Activated CD8-positive, alpha-beta T cell treated with anti-CD3 and anti-CD28 coated beads for 36 hours (primary cell): Measurements from ENCODE around the gene CAPN10. TPM values are rescaled to one million over a fixed set of nuclear protein-coding genes. Genes with fewer than 3 reads are reported as not detected.
A peak's percentile ranks its signal among the peaks of the same experiment; 100 is the strongest.

Experiments used
- ATAC-seq: fragments of 200-7000 bp; cut with Tn5 transposase; one replicate; pipeline ENCODE4 v1.10.0; 2021; ENCODE audit warnings: mild to moderate bottlenecking, moderate library complexity
- CTCF ChIA-PET: fragments of 350-600 bp; sonication (Branson Sonifier 250); formaldehyde crosslinking; loops from one replicate; lab custom pipeline; 2021; ENCODE audit warnings: antibody characterized with exemption; lab: Charles Lee
- POLR2A ChIA-PET: fragments of 350-600 bp; sonication (Branson Sonifier 250); formaldehyde crosslinking; loops from one replicate; lab custom pipeline; 2021; ENCODE audit warnings: antibody characterized with exemption; lab: Charles Lee
- DNase-seq: peaks from one replicate; pipeline ENCODE4 v3.0.0-alpha.2; 2020
- H3K27ac Mint-ChIP-seq: one replicate; pipeline ENCODE4 v1.8.0; 2021; ENCODE audit warnings: mild to moderate bottlenecking, mixed read lengths
- H3K27me3 Mint-ChIP-seq: one replicate; pipeline ENCODE4 v1.8.0; 2021; ENCODE audit warnings: mixed read lengths
- H3K36me3 Mint-ChIP-seq: one replicate; pipeline ENCODE4 v1.8.0; 2021; ENCODE audit warnings: low read depth, mixed read lengths
- H3K4me1 Mint-ChIP-seq: one replicate; pipeline ENCODE4 v1.8.0; 2021; ENCODE audit warnings: low read depth, mixed read lengths
- H3K4me3 Mint-ChIP-seq: one replicate; pipeline ENCODE4 v1.8.0; 2021; ENCODE audit warnings: mild to moderate bottlenecking, moderate library complexity, mixed read lengths
- H3K9me3 Mint-ChIP-seq: one replicate; pipeline ENCODE4 v1.8.0; 2021; ENCODE audit warnings: mixed read lengths
- CTCF ChIP-seq: fragments of 200-600 bp; IDR thresholded peaks from one replicate; pipeline ENCODE4 v1.8.0; 2022; ENCODE audit warnings: antibody characterized with exemption, mild to moderate bottlenecking
- intact Hi-C: fragments of 100-400 bp; cut with micrococcal nuclease; formaldehyde crosslinking; loops from one replicate; pipeline ENCODE4 v1.10.0; 2022
- total RNA-seq, 2 experiments: library from RNA; stranded (reverse); gene quantifications; one replicate each; pipeline ENCODE4 v1.2.3, GENCODE V29; 2021

Gene CAPN10
- total RNA-seq, 2 experiments from 2014 or later: 26.8 to 29.1 TPM

DNA sequence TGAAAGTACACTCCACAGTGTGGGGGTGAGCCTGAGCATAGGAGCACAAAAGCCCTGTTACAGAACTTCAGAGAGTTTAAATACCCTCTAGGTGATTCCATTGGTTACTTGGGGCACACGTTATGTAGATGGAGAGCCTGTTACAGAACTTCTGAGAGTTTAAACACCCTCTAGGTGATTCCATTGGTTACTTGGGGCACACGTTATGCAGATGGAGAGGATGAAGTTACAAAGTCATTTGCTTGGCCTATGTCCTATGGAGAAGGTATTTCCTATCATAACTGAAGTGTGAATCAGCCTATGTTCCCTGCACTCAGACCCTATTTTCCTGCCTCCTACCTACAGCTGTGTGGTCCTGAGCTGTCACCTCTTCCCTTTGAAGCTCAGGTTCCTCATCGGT, 3.8 kb upstream of the CAPN10 start:
- Mint-ChIP-seq H3K4me1 (peaks cover 43% of the 10 kb centered on the region), H3K27me3 (no peaks in the 10 kb centered on the region), H3K36me3 (peaks cover 19% of the 10 kb centered on the region), H3K9me3 (no peaks in the 10 kb centered on the region), H3K27ac (no peak overlapping the region), H3K4me3 (no peak overlapping the region)
- ATAC-seq (no peak), DNase-seq (no peak)
- intact Hi-C loops: no loop called here
- ChIA-PET POLR2A (interaction anchor here (8.2 kb wide), 1 partner anchor 19 kb away, joined by 118 read pairs; the partner anchor contains the start of genes ANKMY1, DUSP28 and RNPEPL1), CTCF (interaction anchor here (5.3 kb wide), 1 partner anchor 17 kb away, joined by 50 read pairs; no protein-coding TSS in a partner anchor)
- no peak for TF ChIP-seq CTCF

- H3K27me3 Mint-ChIP-seq: no peaks in the 10 kb centered on the region
- no peak overlapping the region for H3K4me3 Mint-ChIP-seq
- ChIA-PET POLR2A (interaction anchor here (8.2 kb wide), 1 partner anchor 20 kb away, joined by 118 read pairs; the partner anchor contains the start of genes ANKMY1, DUSP28 and RNPEPL1), CTCF (interaction anchor here (5.3 kb wide), 1 partner anchor 18 kb away, joined by 50 read pairs; no protein-coding TSS in a partner anchor)
- no peaks in the 10 kb centered on the region for H3K9me3 Mint-ChIP-seq
- peaks cover 51% of the 10 kb centered on the region for H3K4me1 Mint-ChIP-seq
- intact Hi-C loops: no loop called here
- H3K36me3 Mint-ChIP-seq: peaks cover 19% of the 10 kb centered on the region
- DNase-seq: no peak
- no peak overlapping the region for H3K27ac Mint-ChIP-seq
- TF ChIP-seq CTCF: no peak
- no peak for ATAC-seq
Observed at GRCh38 chr2:240583774-240584173, 2.8 kb upstream of the CAPN10 start.

DNA sequence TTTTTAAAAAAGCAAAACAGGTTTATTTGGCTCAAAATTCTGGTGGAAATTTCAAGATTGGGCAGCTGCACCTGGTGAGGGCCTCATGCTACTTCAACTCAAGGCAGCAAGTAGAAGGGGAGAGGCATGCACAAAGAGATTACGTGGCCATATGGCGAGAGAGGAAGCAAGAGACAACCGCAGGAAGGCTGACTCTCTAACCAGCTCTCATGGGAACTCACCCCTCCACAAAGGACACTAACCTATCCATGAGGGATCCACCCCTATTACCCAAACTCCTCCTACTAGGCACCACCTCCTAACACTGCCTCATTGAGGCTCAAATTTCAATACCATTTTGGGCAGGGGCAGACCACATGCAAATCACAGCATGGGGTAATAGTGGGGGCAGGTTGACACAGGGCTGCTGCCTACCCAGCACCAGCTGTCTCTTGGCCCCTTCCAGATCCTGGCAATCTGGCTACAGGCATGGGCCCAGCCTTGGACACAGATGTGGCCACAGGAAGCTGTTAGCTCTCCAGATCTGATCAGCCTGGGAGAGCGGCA, 2.0 kb upstream of the CAPN10 start:
- no peak for ATAC-seq
- intact Hi-C loops: no loop called here
- DNase-seq: peak; percentile 17
- Mint-ChIP-seq H3K27ac (peak overlapping the region; percentile 60), H3K4me1 (peaks cover 47% of the 10 kb centered on the region), H3K27me3 (no peaks in the 10 kb centered on the region), H3K36me3 (peaks cover 19% of the 10 kb centered on the region), H3K9me3 (no peaks in the 10 kb centered on the region), H3K4me3 (peak overlapping the region; percentile 95)
- POLR2A ChIA-PET: interaction anchor here (8.2 kb wide), 1 partner anchor 21 kb away, joined by 118 read pairs; the partner anchor contains the start of genes ANKMY1, DUSP28 and RNPEPL1
- no peak for TF ChIP-seq CTCF
- CTCF ChIA-PET: interaction anchor here (3.4 to 5.3 kb wide), 5 partner anchors 15 to 70 kb away, joined by 18 to 50 read pairs (median 22); no protein-coding TSS in a partner anchor

- Mint-ChIP-seq H3K36me3 (peaks cover 14% of the 10 kb centered on the region), H3K27me3 (no peaks in the 10 kb centered on the region), H3K4me1 (peaks cover 42% of the 10 kb centered on the region), H3K4me3 (peak overlapping the region; percentile 95), H3K27ac (peak overlapping the region; percentile 60), H3K9me3 (no peaks in the 10 kb centered on the region)
- TF ChIP-seq CTCF: no peak
- DNase-seq (no peak), ATAC-seq (no peak)
- ChIA-PET POLR2A (interaction anchor here (1.1 to 8.2 kb wide), 4 partner anchors 12 to 131 kb away, joined by 3 to 118 read pairs (median 14); partner anchors contain the start of genes ANKMY1, DUSP28 and RNPEPL1), CTCF (interaction anchor here (2.0 to 5.3 kb wide), 6 partner anchors 16 to 70 kb away, joined by 7 to 50 read pairs (median 22); no protein-coding TSS in a partner anchor)
- intact Hi-C loops: no loop called here
Observed at GRCh38 chr2:240585101-240585500, 1.4 kb upstream of the CAPN10 start.
